Right atrium auricular region (tissue), 2 donors: Measurements from ENCODE around the gene POLR1D. TPM values are rescaled to one million over a fixed set of nuclear protein-coding genes. Genes with fewer than 3 reads are reported as not detected.
A peak's percentile ranks its signal among the peaks of the same experiment; 100 is the strongest.

Source experiments
- DNase-seq: peaks from one replicate; pipeline ENCODE4 v3.0.0-alpha.2; 2019; ENCODE audit warnings: low spot score
- H3K27ac ChIP-seq, 2 donors: fragments of 200-600 bp; sonication (generic); 1 replicate in 1 of 2; 2 replicates in 1 of 2; pipeline ENCODE4 v1.5.1; 2016 to 2019
- H3K27me3 ChIP-seq, 2 donors: fragments of 200-600 bp; sonication (generic); one replicate each; pipeline versions ENCODE4 v1.5.1 to v1.6.0; 2017 to 2019
- H3K36me3 ChIP-seq: fragments of 200-600 bp; sonication (generic); one replicate; pipeline ENCODE4 v1.5.1; 2016
- H3K4me1 ChIP-seq, 2 donors: fragments of 200-600 bp; sonication (generic); one replicate each; pipeline versions ENCODE4 v1.5.1 to v1.6.0; 2017 to 2019
- H3K4me3 ChIP-seq, 2 donors: fragments of 200-600 bp; sonication (generic); 1 replicate in 1 of 2; 2 replicates in 1 of 2; pipeline ENCODE4 v1.5.1; 2017 to 2019; ENCODE audit warnings: mild to moderate bottlenecking in 1 of 2, moderate library complexity in 1 of 2
- H3K9me3 ChIP-seq, 2 donors: fragments of 200-600 bp; sonication (generic); one replicate each; pipeline ENCODE4 v1.5.1; 2019
- total RNA-seq, 2 donors: library from RNA; depleted of rRNA; stranded (reverse); fragments of >200 nt; gene quantifications; one replicate each; pipeline ENCODE4 v1.1.0, GENCODE V29; 2016
- TF ChIP-seq, protein P1 (sequence below), 2 donors: fragments of 200-600 bp; sonication (generic); IDR thresholded peaks; one replicate each; pipeline ENCODE4 v1.5.1; 2019; ENCODE audit warnings: antibody characterized with exemption in 2 of 2

The POLR1D gene
- total RNA-seq, 2 donors from 2014 or later: 75.6 to 89.3 TPM

DNA sequence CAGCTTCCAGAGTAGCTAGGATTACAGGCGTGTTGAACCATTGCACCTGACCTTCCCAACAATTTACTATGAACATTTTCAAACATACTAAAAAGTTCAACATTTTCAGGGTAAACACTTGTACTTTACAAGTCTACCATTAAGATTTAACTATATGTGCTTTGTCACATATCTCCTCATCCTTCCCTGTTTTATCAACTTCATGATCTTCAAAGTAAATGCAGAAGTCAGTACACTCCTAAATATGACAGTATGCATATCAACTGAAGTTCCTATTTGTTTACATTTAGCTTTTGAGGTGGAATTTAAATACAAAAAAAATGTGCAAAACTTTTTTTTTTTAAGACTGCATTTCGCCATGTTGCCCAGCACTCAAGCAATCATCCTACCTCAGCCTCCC lies 19.9 kb upstream of the POLR1D start:
- DNase-seq: no peak
- Histone ChIP-seq H3K4me1 (peaks cover 0 to 29% of the 10 kb centered on the region in 2 donors), H3K27me3 (no peaks in the 10 kb centered on the region), H3K4me3 (no peak overlapping the region), H3K27ac (no peak overlapping the region), H3K36me3 (no peaks in the 10 kb centered on the region), H3K9me3 (no peaks in the 10 kb centered on the region)
- TF ChIP-seq, protein P1, sequence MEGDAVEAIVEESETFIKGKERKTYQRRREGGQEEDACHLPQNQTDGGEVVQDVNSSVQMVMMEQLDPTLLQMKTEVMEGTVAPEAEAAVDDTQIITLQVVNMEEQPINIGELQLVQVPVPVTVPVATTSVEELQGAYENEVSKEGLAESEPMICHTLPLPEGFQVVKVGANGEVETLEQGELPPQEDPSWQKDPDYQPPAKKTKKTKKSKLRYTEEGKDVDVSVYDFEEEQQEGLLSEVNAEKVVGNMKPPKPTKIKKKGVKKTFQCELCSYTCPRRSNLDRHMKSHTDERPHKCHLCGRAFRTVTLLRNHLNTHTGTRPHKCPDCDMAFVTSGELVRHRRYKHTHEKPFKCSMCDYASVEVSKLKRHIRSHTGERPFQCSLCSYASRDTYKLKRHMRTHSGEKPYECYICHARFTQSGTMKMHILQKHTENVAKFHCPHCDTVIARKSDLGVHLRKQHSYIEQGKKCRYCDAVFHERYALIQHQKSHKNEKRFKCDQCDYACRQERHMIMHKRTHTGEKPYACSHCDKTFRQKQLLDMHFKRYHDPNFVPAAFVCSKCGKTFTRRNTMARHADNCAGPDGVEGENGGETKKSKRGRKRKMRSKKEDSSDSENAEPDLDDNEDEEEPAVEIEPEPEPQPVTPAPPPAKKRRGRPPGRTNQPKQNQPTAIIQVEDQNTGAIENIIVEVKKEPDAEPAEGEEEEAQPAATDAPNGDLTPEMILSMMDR (IDR thresholded peaks at IDR 0.05): no peak

DNA sequence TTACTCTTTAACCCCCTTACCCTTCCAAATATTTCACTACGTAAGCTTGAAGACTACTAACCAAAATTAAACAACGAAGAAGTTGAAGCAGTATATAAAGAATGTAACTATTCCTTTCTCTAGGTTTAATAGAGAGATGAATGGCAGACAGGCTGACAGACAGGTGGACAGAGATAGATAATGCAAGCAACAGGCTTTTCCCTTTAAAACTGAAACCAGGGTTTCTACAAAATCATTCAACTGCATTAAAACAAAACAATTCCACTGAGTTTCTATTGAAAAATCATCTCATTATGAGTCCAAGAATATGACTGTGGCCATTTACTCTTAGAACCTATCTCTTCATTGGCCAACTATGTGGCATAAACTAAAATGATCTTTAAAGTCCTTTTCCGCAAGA lies 16.6 kb upstream of the POLR1D start:
- TF ChIP-seq, protein P1 (IDR thresholded peaks at IDR 0.05): no peak
- no peak overlapping the region for H3K4me3 ChIP-seq
- H3K36me3 ChIP-seq: no peaks in the 10 kb centered on the region
- H3K27me3 ChIP-seq: no peaks in the 10 kb centered on the region
- peak overlapping the region in 1 of 2 donors; percentile 11 for H3K27ac ChIP-seq
- H3K9me3 ChIP-seq: no peaks in the 10 kb centered on the region
- H3K4me1 ChIP-seq: peaks cover 0 to 33% of the 10 kb centered on the region in 2 donors
- no peak for DNase-seq

DNA sequence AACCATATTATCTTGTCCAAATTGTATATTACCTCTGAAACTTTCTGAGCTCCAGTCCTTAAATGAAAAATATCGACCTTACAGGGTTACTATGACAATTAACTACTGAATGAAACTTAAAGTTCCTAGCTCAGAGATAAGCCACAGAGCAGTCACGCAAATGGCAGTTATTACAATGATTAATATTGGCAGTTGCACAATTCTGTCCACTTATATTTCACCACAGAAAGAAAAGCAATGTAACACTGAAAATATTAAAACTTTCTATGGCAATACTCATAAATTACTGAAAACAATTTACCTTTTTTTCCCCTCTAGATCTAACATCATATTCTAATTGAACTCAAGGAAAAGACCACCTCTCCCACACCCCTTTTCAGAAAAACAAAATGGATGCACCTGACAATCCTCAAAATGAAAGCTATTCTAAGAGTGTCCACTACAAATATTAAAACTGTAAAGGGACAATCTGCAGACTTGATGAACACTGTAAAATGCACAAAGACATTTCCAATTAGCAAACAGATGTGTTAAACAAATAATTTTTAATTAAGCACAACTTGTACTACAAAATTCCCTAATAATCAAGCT lies 16.0 kb upstream of the POLR1D start:
- H3K27me3 ChIP-seq: no peaks in the 10 kb centered on the region
- H3K4me3 ChIP-seq: no peak overlapping the region
- peaks cover 0 to 31% of the 10 kb centered on the region in 2 donors for H3K4me1 ChIP-seq
- no peak for DNase-seq
- H3K9me3 ChIP-seq: no peaks in the 10 kb centered on the region
- H3K36me3 ChIP-seq: no peaks in the 10 kb centered on the region
- H3K27ac ChIP-seq: peak overlapping the region in 1 of 2 donors; percentile 67
- TF ChIP-seq, protein P1 (IDR thresholded peaks at IDR 0.05): no peak

DNA sequence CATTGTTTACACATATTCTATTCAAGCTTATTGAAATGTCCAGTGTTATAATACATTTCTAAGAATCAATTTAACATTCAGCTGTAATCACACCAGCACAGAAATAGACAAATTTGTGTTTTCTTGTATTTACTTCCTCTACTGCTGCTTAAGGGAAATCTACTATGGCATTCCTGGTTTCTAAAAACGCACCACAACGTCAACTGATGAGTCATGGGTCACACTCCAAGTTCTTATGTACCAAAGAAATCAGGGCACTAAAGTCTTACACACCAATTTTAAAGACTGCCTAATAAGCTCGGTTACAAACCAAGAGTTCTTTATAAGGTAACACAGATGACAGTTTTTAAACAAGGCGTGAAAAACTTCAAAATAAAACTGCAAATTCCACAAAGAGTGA lies 14.6 kb upstream of the POLR1D start:
- H3K27me3 ChIP-seq: no peaks in the 10 kb centered on the region
- DNase-seq: no peak
- TF ChIP-seq, protein P1 (IDR thresholded peaks at IDR 0.05): no peak
- peaks cover 0 to 31% of the 10 kb centered on the region in 2 donors for H3K4me1 ChIP-seq
- no peak overlapping the region for H3K4me3 ChIP-seq
- no peaks in the 10 kb centered on the region for H3K9me3 ChIP-seq
- H3K27ac ChIP-seq: peak overlapping the region; percentile 25 to 67
- no peaks in the 10 kb centered on the region for H3K36me3 ChIP-seq

DNA sequence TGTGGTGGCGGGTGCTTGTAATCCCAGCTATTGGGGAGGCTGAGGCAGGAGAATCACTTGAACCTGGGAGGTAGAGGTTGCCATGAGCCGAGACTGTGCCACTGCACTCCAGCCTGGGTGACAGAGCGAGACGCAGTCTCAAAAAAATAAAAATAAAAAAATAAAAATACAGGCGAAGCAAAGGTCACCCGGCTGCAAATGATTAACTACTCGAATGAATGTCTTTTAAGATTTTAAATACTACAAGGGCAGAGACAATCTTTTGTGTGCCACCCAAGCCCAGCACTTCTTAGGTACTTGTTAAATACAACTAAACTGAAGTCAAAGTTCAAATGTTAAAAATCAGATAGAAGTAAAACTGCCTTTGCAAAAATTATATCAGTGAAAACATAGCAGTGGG lies 8.1 kb upstream of the POLR1D start:
- DNase-seq: no peak
- TF ChIP-seq, protein P1 (IDR thresholded peaks at IDR 0.05): no peak
- H3K27ac ChIP-seq: no peak overlapping the region
- no peaks in the 10 kb centered on the region for H3K36me3 ChIP-seq
- H3K4me1 ChIP-seq: peaks cover 0 to 15% of the 10 kb centered on the region in 2 donors
- no peak overlapping the region for H3K4me3 ChIP-seq
- no peaks in the 10 kb centered on the region for H3K9me3 ChIP-seq
- H3K27me3 ChIP-seq: no peaks in the 10 kb centered on the region

DNA sequence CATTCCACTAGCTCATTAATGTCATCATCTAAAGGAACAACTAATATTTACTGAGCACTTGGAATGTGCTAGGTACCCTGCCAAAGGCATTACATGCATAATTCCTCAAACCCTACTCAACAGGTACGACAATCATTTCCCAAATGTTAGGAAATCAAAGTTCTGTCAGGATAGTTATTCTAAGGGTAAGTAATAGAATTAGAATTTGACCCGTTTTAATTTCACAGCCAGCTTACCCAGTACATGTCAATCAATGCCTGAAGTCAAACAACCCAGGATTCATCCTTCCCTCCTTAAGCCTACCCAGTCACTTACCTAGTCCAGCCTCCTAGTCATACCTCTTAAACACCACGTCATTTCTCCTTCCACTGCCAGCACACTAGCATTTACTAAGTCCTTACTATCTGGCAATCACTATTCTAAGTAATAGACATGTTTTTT lies 3.8 kb upstream of the POLR1D start:
- TF ChIP-seq, protein P1 (IDR thresholded peaks at IDR 0.05): no peak
- no peak overlapping the region for H3K4me3 ChIP-seq
- H3K9me3 ChIP-seq: no peaks in the 10 kb centered on the region
- no peak for DNase-seq
- no peaks in the 10 kb centered on the region for H3K36me3 ChIP-seq
- H3K27ac ChIP-seq: peak overlapping the region in 1 of 2 donors; percentile 98
- peaks cover 0 to 24% of the 10 kb centered on the region in 2 donors for H3K4me1 ChIP-seq
- H3K27me3 ChIP-seq: no peaks in the 10 kb centered on the region
